HG03558 (cell line): ENCODE results near the gene IGLON5.

Source experiments
- ATAC-seq: cut with Tn5 transposase; IDR thresholded peaks from one replicate; pipeline ENCODE4 v1.9.1; 2021; ENCODE audit warnings: moderate number of reproducible peaks; ENCODE audit not compliant: unreplicated experiment; ENCODE audit errors: extremely low read depth

IGLON5 gene

DNA sequence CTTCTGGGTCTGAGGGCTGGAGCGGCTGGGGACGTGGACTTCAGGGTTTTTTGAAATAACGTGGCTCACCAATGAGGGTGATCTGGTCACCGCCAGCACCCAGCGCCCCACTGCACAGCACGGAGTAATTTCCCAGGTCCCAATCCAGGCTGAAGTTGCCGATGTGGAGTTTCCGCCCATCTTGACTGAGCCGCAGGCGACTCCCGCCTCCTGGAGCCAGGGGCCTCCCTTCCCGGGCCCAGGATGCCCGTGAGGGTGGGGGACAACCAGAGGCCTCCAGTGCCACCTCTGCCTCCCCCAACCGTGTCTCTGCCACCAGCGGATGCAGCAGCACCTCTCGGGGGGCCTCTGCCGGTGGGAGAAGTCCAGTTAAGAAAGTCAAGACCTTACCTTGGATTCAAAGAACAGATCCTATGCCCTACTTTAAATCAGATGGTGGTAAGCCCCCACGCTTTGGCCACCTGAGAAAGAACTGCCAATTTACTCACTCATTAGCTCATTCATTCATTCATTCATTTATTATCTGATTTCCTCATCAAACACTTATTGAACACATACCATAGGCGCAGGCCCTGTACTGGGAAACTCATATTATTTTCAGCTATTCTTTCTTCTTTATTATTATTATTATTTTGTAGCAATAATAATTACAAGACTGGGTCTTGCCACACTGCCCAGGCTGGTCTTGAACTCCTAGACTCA is 26.6 kb downstream of the IGLON5 start:
- no peak for ATAC-seq

DNA sequence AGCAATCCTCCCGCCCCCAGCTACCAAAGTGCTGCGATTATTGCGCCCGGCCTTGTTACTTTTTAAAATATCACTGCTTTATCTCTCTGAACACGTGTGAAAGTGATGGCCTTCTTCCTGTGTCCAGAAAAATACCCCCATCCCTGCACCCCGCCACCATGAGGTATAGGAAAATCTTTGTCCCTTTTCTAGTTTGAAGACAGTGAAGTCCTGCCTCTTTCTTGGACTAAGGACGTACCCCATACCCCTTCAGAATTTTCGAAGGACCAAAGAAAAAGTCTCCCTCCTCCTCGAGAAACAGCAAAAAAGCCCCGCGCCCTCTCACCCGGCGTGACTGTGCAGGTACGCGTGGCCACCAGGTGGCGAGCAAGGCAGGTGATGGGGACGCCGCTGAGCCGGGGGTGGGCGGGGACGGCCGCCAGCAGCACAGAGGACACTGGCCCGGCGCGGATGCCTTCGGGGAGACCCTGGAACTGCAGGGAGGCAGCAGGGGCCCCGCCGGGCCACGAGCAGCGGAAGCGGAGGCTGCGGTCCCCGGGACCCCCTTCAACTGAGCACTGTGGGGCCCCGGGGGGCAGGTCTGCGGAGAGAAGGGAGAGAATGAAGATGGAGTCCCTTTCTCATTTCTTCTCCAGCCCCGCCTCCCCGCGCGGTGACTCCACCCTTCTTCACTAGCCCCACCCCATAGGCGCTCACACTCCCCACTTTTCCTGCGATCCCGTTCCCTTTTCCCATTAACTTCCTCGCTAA is 27.3 kb downstream of the IGLON5 start:
- ATAC-seq, result no peak

DNA sequence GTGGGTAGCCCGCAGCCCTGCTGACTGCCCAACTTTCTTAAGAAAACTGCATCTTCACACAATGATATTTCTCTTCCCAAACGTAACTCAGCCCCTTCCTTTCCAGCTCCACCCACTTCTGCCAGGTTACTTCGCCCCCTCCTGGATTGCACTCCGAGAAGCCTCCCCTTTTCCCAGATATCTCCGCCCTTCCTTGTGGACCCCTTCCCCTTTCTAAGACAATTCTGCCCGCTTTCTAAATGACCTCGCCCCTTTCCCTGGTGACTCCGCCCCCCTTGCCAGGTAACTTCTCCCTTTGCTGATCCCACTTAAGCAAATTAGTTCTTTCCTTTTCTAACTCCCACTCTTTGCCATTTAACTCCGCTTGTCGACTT is 27.9 kb downstream of the IGLON5 start:
- ATAC-seq, result no peak

DNA sequence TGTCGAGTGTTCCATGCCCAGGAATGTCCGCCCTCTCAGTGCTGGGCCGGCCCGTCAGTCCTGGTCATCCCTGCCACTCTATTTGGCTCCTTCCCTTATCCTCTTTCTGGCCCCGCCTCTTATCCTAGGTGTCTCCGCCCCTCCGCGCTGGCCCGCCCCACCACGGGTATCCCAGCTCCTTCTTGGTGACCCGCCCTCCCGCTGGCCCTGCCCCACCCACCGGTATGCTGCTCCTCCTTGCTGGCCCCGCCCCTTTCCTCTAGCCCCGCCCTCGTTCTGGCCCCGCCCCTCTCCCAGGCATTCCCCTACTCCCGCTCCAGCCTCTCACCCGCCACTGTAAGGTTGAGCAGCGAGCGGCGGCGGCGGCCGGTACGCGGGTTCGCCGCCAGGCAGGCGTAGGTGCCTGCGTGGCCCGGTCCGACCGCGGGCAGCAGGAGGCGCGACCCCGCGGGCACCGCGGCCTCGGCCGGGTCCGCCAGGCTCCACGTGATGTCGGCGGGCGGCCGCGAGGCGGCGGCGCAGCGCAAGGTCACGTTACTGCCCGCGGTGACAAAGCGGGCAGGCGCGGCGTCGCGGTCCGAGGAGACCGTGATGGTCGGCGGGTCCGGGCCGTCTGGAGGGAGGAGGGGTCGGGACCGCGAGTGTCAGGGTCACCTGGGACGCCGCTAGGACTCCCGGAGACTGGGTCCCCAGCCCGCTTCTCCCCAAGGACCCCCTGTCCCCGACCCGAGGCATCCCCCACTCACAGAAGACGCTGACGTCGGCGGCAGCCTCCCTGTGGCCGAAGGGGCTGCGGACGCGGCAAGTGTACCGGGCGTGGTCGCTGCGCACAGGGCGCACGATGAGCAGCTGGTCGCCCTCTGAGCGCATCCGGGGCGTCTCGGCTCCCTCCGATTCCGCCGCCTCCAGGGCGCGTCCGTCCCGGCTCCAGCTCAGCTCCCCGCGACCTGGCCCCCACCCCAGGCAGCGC is 28.5 kb downstream of the IGLON5 start:
- ATAC-seq, result no peak

DNA sequence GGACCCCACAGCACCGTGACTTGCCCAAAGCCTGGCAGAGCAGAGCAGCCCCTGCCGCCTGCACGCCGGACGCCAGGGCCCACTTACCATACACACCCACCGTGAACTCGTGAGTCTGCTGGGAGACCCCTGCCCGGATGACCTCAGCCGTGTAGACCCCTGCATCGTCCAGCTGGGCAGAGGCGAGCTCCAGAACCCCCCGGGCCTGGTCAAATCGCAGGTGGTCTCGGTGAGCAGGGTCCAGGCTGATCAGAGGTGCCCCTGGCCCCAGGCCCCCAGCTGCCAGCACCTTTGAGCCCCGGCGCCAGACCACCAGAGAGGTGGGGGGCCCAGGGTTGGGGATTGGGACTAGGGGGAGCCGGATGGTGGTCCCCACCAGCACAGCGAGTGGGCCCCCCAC is 29.6 kb downstream of the IGLON5 start:
- no peak for ATAC-seq

DNA sequence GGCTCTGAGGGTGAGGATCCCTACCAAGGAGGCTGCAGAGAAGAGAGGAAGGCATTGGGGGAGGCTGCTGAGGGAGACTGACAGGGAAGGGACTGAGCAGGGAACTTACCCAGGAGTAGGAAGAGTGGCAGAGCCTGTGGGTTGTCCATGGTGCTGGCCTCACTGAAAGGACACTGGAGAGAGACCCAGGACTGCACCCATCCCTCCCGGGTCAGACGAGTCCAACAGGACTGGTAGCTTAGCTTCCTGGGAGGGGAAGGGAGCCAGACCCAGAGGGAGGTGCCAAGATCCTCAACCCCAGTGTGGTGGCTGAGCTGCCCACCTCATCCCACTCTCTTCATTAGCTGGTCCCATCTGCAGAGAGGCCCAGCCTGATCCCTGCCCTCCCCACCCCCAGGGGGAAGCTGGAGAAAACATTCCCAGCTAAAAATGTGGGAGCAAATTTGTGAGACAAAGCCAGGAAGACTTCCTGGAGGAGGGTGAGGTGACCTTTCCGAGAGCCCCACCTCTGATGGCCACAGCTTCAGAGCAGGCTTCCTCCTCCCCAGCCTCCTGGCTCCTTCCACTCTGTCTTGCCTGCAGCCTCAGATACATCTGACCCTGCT is 30.6 kb downstream of the IGLON5 start, which contains the start of gene VSIG10L:
Gene VSIG10L (minus strand): TSS at position 164 of the 605 bp plus-strand sequence. CDS start 15 bp downstream, at position 149.
- no peak for ATAC-seq

DNA sequence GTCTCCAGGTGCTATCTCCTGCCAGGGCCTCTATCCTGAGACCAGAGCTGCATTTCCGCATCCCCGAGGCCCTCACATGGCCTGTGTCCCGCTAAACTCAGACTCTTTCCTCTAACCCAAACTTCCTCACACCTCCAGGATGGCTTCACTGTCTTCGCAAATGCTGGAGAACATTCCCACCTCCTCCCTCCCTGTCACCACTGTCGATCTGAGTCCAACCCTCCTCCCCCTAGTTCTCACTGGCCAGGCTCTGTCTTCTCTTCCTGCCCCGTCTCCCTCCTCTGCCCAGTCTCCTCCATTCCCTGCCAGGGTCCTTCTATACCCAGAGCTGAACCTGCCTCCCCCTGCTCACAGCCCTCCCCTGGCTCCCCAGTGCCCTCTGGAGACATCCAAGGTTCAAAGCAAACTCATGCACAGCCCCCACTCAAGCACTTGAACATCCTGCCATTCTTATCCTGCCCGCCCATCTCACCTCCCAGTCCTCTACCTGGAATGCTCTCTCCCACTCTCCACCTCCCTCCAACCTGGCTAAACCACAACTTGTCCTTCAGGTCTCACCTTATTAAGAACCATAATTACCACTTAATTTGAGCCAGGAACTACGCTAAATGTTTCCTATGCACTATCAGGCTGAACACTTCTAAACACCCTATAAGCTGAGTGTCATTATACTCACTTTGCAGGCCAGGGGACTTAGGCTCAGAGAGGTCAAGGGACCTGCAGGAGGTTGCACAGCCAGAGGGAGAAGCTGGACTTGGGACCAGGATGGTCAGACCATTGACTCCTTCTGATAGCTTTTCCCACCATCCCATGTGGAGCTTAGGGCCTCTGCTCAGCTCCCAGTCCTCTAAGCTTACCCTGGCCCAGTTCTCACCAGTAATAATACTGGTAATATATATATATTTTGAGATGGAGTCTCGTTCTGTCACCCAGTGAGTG is 31.5 kb downstream of the IGLON5 start:
- no peak for ATAC-seq

DNA sequence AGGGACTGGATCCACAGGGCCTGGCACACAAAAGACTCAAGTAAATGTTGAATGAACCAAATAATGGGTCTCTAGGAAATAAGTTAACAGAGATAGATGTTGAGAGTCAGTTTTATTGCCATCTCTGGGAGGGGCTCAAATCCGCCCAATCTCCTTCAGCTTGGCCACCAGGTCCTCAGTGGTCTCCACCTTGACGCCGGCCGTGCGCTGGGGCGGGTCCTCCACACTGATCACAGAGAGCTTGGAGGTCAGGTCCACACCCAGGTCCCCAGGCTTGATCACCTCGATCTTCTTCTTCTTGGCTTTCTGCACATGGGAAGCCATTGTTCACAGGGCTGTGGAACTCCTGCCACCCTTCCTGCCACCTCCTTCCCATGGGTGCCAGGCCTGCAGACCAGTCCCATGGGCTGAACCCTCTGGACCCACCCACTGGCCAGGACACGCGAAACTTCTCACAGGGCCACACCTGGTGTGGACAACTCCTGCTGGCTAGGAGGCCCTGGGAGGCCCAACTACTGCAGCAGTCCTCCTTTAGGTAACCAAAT is 33.7 kb downstream of the IGLON5 start:
- no peak for ATAC-seq

DNA sequence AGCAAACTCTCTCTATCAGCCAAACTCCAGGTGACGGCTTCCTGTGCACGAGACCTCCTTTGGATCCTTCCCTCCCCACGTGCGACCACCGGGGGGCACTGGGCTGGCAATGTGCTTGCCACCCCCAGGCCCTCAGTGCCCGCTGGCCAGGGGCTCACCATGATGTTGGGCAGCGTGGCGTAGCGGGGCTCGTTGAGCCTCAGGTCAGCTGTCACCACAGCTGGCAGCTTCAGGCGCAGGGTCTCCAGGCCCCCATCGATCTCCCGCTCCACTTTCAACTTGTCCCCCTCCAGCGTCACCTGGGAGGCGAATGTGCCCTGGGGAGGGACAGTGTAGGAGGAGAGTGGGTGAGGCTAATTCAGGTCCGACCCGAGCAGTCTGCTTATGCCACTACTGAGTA is 35.3 kb downstream of the IGLON5 start:
- no peak for ATAC-seq

DNA sequence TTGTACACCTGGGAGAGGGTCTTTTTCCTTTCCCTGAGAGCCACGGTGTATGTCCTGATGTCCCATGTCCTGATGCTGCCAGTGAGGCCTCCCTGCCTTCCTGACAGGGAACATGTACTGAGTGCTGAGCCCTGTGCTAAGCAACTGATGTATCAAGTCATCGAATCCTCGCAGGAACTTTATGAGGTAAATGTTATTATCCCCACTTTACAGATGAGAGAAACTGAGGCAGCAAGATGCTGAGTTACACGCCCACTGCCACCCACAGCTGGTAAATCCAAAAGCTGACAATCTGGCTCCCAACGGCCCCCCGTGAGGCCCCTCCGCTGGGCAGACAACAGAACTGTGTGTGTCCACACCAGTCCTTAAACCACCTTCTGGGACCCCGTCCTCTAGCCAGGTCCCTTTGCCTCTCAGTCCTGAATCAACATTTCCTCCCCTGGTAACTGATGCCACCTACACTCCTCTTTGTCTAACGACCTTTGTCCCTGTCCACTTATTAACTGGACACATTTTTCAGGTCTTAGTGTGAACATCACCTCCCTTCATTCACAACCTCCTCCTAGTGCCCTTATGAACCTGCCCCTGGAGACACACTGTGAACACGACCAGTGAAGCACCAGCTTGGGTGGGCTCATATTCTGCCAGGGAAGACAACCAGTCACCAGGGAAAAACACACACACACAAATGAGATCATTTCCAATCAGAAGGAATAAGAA is 35.9 kb downstream of the IGLON5 start:
- ATAC-seq, result no peak

DNA sequence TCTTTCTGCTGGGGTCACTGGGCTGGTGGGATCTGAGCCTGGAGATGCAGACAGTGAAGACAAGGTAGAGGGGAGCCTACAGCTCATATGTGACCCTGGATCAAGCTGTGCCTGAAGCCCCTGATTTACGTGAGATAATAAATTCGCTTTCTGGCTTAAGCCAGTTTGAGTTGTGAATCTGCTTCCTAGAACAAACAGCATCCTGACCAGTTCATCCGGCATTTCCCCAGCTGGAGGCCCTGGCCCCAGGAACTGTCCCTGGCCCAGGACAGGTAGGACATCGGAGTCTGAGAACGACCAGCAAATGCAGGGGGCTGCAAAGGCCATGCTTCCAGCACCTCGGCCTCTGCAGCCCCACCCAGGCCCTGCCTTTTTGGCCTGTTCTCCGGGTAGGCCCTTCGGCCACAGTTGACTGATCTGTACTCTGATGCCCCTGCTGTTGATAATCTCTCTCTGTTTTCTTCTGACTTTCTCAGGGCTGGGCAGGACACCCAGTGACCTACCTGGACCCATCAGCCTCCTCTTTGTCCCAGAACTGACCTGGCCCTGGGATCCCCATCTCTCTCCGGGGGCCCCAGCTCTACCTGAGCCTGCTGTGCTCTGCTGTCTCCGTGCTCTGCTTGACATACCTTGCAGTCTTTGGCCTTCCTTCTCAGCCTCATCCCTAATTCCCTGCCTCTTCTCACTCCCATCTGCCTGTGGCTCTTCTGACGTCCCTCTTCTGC is 40.0 kb downstream of the IGLON5 start:
- no peak for ATAC-seq

DNA sequence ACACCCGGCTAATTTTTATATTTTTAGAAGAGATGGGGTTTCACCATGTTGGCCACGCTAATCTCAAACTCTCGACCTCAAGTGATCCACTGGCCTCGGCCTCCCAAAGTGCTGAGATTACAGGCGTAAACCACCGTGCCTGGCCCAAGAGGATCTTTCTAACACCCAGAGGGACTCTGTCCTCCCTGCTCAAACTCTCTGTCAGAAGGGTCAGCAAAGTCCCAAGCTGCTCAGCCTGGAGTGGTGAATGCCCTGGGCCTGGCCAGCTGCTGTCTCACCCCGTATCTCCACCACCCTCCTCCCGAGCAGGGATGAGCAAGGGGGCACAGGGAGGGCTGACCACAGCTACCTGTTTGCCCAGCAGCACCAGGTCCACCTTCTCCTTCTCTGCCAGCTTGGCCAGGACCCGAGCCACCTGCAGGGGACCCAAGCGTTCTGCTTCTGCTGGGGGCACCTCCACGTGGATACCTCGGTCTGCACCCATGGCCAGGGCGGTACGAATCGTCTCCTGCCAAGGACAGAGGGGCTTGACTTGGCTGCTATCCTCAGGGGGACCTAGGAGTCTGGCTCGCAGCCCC is 41.4 kb downstream of the IGLON5 start:
- no peak for ATAC-seq

DNA sequence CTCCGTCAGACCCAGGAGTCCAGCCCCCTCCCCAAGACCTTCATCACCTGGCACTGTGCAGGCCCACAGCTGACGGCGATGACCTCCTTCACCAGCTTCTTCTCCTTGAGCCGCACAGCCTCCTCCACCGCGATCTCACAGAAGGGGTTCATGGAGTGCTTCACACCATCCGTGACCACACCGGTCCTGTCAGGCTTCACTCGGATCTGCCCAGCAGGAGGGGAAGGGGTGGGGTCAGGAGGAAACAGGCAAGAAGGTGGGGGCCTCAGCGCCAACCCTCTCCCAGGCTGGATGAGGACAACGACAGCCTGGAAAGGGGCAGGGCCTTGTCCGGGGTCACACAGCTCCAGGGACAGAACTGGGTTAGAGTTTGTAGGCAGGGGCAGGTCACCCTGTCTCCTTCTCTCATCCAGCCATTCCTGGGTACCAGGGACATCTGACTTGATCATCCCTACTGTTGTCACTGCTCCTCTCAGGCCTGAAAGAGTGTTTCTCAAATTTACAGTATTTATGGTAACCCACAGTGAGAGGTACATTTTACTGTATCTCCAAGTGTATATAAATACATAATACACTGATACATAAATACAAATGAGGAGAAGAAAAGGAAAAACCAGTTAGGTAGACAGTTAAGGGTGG is 42.8 kb downstream of the IGLON5 start:
- no peak for ATAC-seq

DNA sequence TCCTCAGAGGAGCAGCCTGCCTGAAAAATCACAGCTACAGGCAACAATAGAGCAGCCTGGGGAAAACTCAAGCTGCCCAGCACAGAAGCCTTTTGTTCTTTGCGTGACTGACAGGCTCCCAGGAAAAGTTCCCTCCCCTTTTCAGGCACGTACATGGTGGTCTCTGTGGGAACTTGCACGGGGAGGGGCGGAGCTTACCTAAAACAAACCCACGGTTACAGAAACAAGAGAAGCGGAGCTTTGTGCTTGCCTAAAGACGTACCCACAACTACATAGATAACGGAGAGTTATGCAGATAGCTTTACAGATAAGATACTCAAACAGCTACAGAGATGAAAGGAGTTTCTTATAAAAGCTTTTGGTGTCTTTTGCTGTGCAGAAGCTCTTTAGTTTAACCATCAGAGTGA is 43.3 kb downstream of the IGLON5 start:
- no peak for ATAC-seq

DNA sequence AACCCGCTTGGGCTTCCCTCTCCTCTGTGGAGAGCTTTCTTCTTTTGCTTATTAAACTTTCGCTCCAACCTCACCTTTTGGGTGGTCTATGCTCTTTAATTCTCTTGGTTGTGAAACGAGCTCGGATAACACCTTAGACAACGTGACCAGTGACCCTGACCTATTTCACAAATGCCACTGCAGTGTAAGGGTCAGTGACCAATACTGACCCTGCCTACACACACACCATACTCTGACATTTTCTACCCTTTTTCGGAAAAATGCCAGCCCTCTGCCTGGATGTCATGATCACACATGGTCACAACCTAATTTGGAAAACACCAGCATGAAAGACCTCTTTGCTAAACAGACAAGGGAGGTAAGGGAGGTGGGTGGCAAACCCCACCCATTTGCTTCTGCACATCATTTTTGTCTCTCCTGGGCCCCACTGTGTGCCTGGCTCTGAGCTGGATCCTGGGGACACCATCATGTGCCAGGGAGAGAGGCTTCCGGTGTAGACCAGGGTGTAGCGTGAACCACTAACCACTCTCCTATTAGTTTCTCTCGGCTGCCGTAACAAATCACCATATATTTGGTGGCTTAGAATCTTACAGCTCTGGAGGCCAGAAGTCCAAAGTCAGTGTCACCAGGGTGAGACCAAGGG is 44.8 kb downstream of the IGLON5 start:
- no peak for ATAC-seq

DNA sequence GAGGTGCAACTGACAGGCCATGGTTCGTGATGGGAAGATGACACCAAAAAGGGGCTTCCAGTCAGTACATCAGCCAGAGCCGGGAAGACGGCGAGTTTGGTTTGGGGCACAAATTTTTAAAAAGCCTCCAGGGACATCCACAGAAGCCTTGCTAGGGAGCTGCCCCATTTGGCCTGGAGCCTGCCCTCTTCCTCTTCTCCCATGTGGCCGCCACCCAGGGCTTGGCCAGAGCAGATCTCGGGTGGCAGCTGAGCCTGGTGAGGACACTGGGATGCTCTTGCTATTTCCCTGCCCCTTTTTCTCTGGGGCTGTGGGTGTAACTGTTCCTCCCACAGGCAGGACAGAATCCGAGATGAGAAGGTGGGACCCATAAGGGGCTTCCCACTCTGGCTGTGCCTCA is 46.5 kb downstream of the IGLON5 start:
- no peak for ATAC-seq
